SK-MEL-5 (cell line): ENCODE measurements around the gene CHTOP. TPM values are rescaled to one million over a fixed set of nuclear protein-coding genes. Genes with fewer than 3 reads are reported as not detected.

Experiments
- small RNA-seq, 2 experiments: library from RNA; depleted of rRNA; stranded (forward); fragments of <200 nt; gene quantifications; one replicate each; pipeline ENCODE3, GENCODE V24; 2014
- total RNA-seq: library from RNA; depleted of rRNA; stranded (reverse); fragments of >200 nt; shearing (Covaris generic); gene quantifications from 2 replicates; pipeline ENCODE4 v1.2.3, GENCODE V29; 2014; rRNA removed

The CHTOP gene
- total RNA-seq, 1 experiment from 2014 or later: 59.3 TPM

Small RNA genes within 50 kb of the gene (small RNA-seq; reads per million reads assigned to genes)
- gene MIR8083: 0 reads per million in 2 experiments

Other genes with a start within 250 kb of the CHTOP start
- not detected in 2 replicates for gene S100A8, start 243.0 kb upstream of the CHTOP start, total RNA-seq
- not detected in 2 replicates for gene S100A7A, start 217.5 kb upstream of the CHTOP start, total RNA-seq
- gene S100A7, start 173.4 kb upstream of the CHTOP start, total RNA-seq: not detected in 2 replicates
- 185 and 198 TPM in 2 replicates for gene S100A6, start 98.1 kb upstream of the CHTOP start, total RNA-seq
- gene S100A5, start 93.1 kb upstream of the CHTOP start, total RNA-seq: not detected in 2 replicates
- gene S100A4, start 88.3 kb upstream of the CHTOP start, total RNA-seq: 0.51 TPM in 1 of 2 replicates, not detected in the other
- gene S100A3, start 84.8 kb upstream of the CHTOP start, total RNA-seq: 0.63 TPM in 1 of 2 replicates, not detected in the other
- gene S100A2, start 68.2 kb upstream of the CHTOP start, total RNA-seq: 0.24 and 2.2 TPM in 2 replicates
- 36.5 and 37.8 TPM in 2 replicates for gene S100A16, start 20.9 kb upstream of the CHTOP start, total RNA-seq
- gene S100A14, start 17.7 kb upstream of the CHTOP start, total RNA-seq: not detected in 2 replicates
- 247 and 266 TPM in 2 replicates for gene S100A13, start 6.6 kb upstream of the CHTOP start, total RNA-seq
- 563 and 586 TPM in 2 replicates for gene S100A1, start 5.6 kb upstream of the CHTOP start, total RNA-seq
- gene SNAPIN, start 24.6 kb downstream of the CHTOP start, total RNA-seq: 91.1 and 101 TPM in 2 replicates
- gene ILF2, start 36.9 kb downstream of the CHTOP start, total RNA-seq: 415 and 443 TPM in 2 replicates
- gene NPR1, start 44.6 kb downstream of the CHTOP start, total RNA-seq: not detected in 2 replicates
- gene INTS3, start 94.0 kb downstream of the CHTOP start, total RNA-seq: 63.2 and 77.5 TPM in 2 replicates
- gene SLC27A3, start 141.3 kb downstream of the CHTOP start, total RNA-seq: 174 and 184 TPM in 2 replicates